Activated T-cell treated with anti-CD3 and anti-CD28 coated beads, Interleukin-2, amount 50 U/mL, for 72 hours (primary cell): Measurements from ENCODE around the gene KMT2B. TPM values are rescaled to one million over a fixed set of nuclear protein-coding genes. Genes with fewer than 3 reads are reported as not detected.

Source experiments
- ATAC-seq, 2 donors: fragments of 150-1000 bp; cut with Tn5 transposase; replicated peaks in 1 of 2; 2 replicates each; pipeline ENCODE4 v1.10.0; 2021; ENCODE audit warnings: moderate library complexity in 2 of 2, mild to moderate bottlenecking in 1 of 2
- DNase-seq, 2 donors: peaks; one replicate each; pipeline ENCODE4 v3.0.0; 2021 to 2022; ENCODE audit warnings: mixed read lengths in 1 of 2
- H3K27ac Mint-ChIP-seq: one replicate; pipeline ENCODE4 v1.8.0; 2022; ENCODE audit warnings: mild to moderate bottlenecking, moderate library complexity, mixed read lengths
- H3K27me3 Mint-ChIP-seq: one replicate; pipeline ENCODE4 v1.8.0; 2022; ENCODE audit warnings: low read depth, mixed read lengths
- H3K36me3 Mint-ChIP-seq, 2 donors: one replicate each; pipeline ENCODE4 v1.8.0; 2022; ENCODE audit warnings: mixed read lengths in 2 of 2, mild to moderate bottlenecking in 1 of 2; ENCODE audit not compliant: insufficient read depth in 2 of 2
- H3K4me1 Mint-ChIP-seq: one replicate; pipeline ENCODE4 v1.8.0; 2022; ENCODE audit warnings: low read depth, mixed read lengths
- H3K4me3 Mint-ChIP-seq, 2 donors: one replicate each; pipeline ENCODE4 v1.8.0; 2022; ENCODE audit warnings: mild to moderate bottlenecking in 2 of 2, mixed read lengths in 2 of 2, moderate library complexity in 2 of 2
- H3K9me3 Mint-ChIP-seq, 2 donors: one replicate each; pipeline ENCODE4 v1.8.0; 2022; ENCODE audit warnings: mixed read lengths in 2 of 2
- total RNA-seq, 2 donors: library from RNA; stranded (reverse); gene quantifications; one replicate each; pipeline ENCODE4 v1.2.3, GENCODE V29; 2022

Gene KMT2B
- total RNA-seq, 2 donors from 2014 or later = 63.0 to 71.5 TPM

GRCh38 chr19:35744430-35745327 is 26.9 kb downstream of the KMT2B start:
- Mint-ChIP-seq H3K4me3 (peak overlapping the region; percentile 91 to 95), H3K27me3 (no peaks in the 10 kb centered on the region), H3K9me3 (no peaks in the 10 kb centered on the region), H3K4me1 (peaks cover 60% of the 10 kb centered on the region), H3K36me3 (peaks cover 6 to 12% of the 10 kb centered on the region in 2 donors), H3K27ac (peak overlapping the region; percentile 95)
- ATAC-seq (peak; percentile 59 to 62), DNase-seq (peak; percentile 95 to 96)

DNA sequence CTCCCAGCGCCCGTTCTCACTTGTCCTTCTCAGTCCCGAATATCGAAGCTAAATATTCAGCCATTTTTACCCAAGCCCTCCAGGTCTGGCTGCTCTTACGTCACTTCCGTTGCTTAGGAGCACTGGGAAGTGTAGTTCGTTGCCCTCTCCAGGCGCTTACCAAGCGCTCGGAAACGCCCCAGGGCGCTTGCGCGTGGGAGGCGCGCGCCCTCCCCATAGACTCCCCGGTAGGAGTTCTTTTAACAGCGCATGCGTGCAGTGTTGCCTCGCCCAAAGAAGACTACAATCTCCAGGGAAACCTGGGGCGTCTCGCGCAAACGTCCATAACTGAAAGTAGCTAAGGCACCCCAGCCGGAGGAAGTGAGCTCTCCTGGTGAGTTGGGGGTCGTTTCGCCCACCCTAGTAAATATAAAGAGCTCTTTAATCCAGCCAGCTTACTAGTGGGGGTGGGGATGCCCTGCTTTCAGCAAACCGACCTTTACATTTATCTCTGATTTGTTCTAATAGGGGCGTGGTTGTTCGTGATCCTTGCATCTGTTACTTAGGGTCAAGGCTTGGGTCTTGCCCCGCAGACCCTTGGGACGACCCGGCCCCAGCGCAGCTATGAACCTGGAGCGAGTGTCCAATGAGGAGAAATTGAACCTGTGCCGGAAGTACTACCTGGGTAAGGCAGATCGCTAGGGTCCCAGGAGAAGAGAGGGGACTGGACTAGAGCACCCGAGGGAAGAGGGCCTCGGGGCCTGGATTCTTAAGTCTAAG is 27.7 kb downstream of the KMT2B start, which contains the start of the genes PSENEN and U2AF1L4:
PSENEN (plus strand) TSS at position 324 of the 759 bp plus-strand sequence; CDS start at position 604, 280 bp downstream.
U2AF1L4 (minus strand) TSS at position 91 of the 759 bp plus-strand sequence; CDS start at position 64, 27 bp downstream.
- Mint-ChIP-seq H3K36me3 (peaks cover 6 to 12% of the 10 kb centered on the region in 2 donors), H3K4me3 (peak within 1 kb of the TSS; percentile 91 to 95), H3K9me3 (no peaks in the 10 kb centered on the region), H3K27me3 (no peaks in the 10 kb centered on the region), H3K27ac (peak within 1 kb of the TSS; percentile 95), H3K4me1 (peaks cover 68% of the 10 kb centered on the region)
- DNase-seq = peak; percentile 96
- ATAC-seq = peak; percentile 55 to 56

DNA sequence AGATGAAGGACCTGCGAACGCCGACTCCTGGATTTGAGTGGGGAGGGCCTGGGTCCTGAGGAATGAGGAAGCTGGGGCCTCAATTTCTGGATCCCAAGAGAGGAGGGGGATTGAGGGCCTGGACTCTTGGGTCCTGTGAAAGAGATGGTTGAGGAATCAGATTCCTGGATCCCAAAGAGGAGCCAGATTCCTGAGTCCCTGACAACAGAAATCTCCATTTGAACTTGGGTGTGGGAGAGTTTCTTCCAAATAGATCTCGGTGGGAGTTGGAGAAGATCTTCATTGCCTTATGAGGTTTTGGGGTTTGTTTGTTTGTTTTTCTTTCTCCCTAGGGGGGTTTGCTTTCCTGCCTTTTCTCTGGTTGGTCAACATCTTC is 28.3 kb downstream of the KMT2B start:
- ATAC-seq = no peak
- H3K27ac Mint-ChIP-seq = peak overlapping the region; percentile 95
- H3K27me3 Mint-ChIP-seq = no peaks in the 10 kb centered on the region
- H3K4me1 Mint-ChIP-seq = peaks cover 68% of the 10 kb centered on the region
- DNase-seq = no peak
- no peaks in the 10 kb centered on the region for H3K9me3 Mint-ChIP-seq
- peak overlapping the region; percentile 91 to 95 for H3K4me3 Mint-ChIP-seq
- H3K36me3 Mint-ChIP-seq = peaks cover 5 to 12% of the 10 kb centered on the region in 2 donors

DNA sequence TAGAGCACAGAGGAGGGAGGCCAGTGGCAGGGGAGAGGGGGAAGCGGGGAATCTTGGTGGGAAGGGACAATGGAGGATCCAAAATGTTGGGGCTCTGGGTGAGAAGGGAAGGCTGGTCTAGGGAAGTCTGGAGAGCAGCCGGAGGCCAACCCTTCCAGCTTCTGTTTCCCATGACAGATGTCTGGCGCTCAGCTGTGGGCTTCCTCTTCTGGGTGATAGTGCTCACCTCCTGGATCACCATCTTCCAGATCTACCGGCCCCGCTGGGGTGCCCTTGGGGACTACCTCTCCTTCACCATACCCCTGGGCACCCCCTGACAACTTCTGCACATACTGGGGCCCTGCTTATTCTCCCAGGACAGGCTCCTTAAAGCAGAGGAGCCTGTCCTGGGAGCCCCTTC is 28.7 kb downstream of the KMT2B start:
- Mint-ChIP-seq H3K27ac (peak overlapping the region; percentile 87), H3K36me3 (peaks cover 5 to 12% of the 10 kb centered on the region in 2 donors), H3K27me3 (no peaks in the 10 kb centered on the region), H3K4me1 (peaks cover 68% of the 10 kb centered on the region), H3K4me3 (peak overlapping the region; percentile 91 to 95), H3K9me3 (no peaks in the 10 kb centered on the region)
- DNase-seq (no peak), ATAC-seq (no peak)

DNA sequence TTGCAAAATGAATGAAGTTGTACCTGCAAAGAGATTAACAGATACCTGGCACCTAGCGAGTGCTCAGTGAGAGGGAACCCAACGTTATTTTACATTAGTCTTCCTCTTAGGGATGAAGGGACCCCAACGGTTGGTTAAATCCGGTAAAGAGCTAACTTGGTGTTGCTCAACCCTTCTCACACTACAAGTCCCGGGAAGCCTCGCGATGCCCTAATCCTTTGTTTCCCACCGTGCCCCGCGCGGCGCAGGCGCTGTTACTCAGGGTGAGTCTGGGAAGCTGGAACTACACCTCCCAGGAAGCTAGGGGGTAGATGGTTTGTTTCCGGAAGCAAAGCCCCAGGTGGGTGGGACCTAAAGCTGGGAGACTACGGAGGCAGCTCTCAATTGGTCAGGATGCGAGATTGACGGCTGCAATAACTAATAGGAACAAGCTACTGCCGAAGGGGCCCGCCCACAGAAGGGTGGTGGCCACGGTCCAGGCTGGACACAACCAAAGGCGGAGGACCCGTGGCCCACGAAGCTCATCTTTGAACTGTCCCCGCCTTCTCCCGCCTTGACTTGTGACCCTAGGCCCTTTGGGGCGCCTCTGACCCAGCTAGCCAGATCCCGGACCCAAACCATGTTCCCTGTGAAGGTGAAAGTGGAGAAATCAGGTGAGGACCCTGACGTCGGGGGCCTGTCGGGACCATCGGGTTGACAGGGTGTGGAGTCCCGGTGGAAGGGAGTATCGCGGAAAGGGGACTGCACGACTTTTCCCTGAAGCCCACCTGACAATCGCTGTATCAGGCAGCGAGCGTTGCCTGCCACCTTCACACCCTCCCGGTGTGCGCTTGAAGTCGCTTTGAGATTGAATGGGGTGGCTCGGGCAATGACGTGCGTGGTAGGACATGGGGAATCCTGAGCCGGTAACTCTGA is 30.6 kb downstream of the KMT2B start, which contains the start of gene LIN37:
LIN37 (plus strand) TSS at position 471 of the 915 bp plus-strand sequence; CDS start at position 620, 149 bp downstream.
- Mint-ChIP-seq H3K4me3 (peak within 1 kb of the TSS; percentile 98), H3K9me3 (no peaks in the 10 kb centered on the region), H3K27ac (peak within 1 kb of the TSS; percentile 88), H3K27me3 (no peaks in the 10 kb centered on the region), H3K36me3 (no peaks in the 10 kb centered on the region), H3K4me1 (peaks cover 54% of the 10 kb centered on the region)
- peak; percentile 99 for DNase-seq
- peak; percentile 75 to 77 for ATAC-seq

- H3K36me3 Mint-ChIP-seq = peaks cover 0 to 3% of the 10 kb centered on the region in 2 donors
- H3K4me1 Mint-ChIP-seq = peaks cover 47% of the 10 kb centered on the region
- H3K4me3 Mint-ChIP-seq = peak overlapping the region; percentile 45 to 51
- DNase-seq (no peak), ATAC-seq (no peak)
- H3K27me3 Mint-ChIP-seq = no peaks in the 10 kb centered on the region
- no peaks in the 10 kb centered on the region for H3K9me3 Mint-ChIP-seq
- H3K27ac Mint-ChIP-seq = no peak overlapping the region
Measured at GRCh38 chr19:35750167-35750566, 32.4 kb downstream of the KMT2B start.

GRCh38 chr19:35751839-35752745 is 34.3 kb downstream of the KMT2B start:
- DNase-seq = no peak
- no peak overlapping the region for H3K27ac Mint-ChIP-seq
- H3K27me3 Mint-ChIP-seq = peaks cover 6% of the 10 kb centered on the region
- H3K4me1 Mint-ChIP-seq = peaks cover 45% of the 10 kb centered on the region
- peaks cover 0 to 5% of the 10 kb centered on the region in 2 donors for H3K36me3 Mint-ChIP-seq
- no peaks in the 10 kb centered on the region for H3K9me3 Mint-ChIP-seq
- no peak for ATAC-seq
- no peak overlapping the region for H3K4me3 Mint-ChIP-seq

DNA sequence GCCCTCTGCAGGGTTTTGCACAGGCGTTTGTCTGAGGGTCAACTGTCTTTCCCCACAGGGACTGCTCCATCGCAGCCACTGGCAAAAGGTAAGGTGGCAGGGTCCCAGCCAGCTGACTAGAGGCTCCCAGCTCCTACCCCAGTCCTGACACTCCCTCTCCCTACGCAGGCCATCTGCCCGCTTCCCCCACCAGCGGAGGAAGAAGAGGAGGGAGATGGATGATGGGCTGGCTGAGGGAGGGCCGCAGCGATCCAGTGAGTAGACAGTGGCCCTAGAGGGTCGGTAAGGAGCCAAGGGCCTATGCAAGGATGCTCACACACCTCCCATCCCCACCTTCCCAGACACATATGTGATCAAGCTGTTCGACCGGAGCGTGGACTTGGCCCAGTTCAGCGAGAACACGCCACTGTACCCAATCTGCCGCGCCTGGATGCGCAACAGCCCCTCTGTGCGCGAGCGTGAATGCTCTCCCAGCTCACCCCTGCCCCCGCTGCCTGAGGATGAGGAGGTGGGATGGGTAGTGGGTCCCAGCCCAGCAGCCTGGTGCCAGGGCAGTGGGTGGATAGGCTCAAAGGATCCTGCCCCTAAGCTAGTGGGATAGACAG is 35.0 kb downstream of the KMT2B start:
- no peak overlapping the region for H3K4me3 Mint-ChIP-seq
- no peak overlapping the region for H3K27ac Mint-ChIP-seq
- no peak for DNase-seq
- peaks cover 0 to 5% of the 10 kb centered on the region in 2 donors for H3K36me3 Mint-ChIP-seq
- H3K9me3 Mint-ChIP-seq = no peaks in the 10 kb centered on the region
- peaks cover 39% of the 10 kb centered on the region for H3K4me1 Mint-ChIP-seq
- ATAC-seq = no peak
- peaks cover 6% of the 10 kb centered on the region for H3K27me3 Mint-ChIP-seq

GRCh38 chr19:35753634-35754369 is 36.0 kb downstream of the KMT2B start:
- Mint-ChIP-seq H3K4me1 (peaks cover 40% of the 10 kb centered on the region), H3K4me3 (no peak overlapping the region), H3K36me3 (peaks cover 0 to 5% of the 10 kb centered on the region in 2 donors), H3K9me3 (no peaks in the 10 kb centered on the region), H3K27me3 (peaks cover 6% of the 10 kb centered on the region), H3K27ac (no peak overlapping the region)
- no peak for DNase-seq
- ATAC-seq = no peak

- H3K4me3 Mint-ChIP-seq = no peak overlapping the region
- peaks cover 0 to 5% of the 10 kb centered on the region in 2 donors for H3K36me3 Mint-ChIP-seq
- no peaks in the 10 kb centered on the region for H3K9me3 Mint-ChIP-seq
- H3K4me1 Mint-ChIP-seq = peaks cover 41% of the 10 kb centered on the region
- DNase-seq (no peak), ATAC-seq (no peak)
- no peak overlapping the region for H3K27ac Mint-ChIP-seq
- peaks cover 6% of the 10 kb centered on the region for H3K27me3 Mint-ChIP-seq
Measured at GRCh38 chr19:35754370-35755130, 36.7 kb downstream of the KMT2B start.
